Ovary (tissue), 3 donors: ENCODE measurements around the gene RANBP9.

Experiments
- CTCF ChIP-seq, 3 donors: fragments of 450-650 bp in 2 of 3; fragments of 200-600 bp in 1 of 3; IDR thresholded peaks; one replicate each; pipeline versions ENCODE4 v1.5.1 to v1.8.0; 2016 to 2022; ENCODE audit warnings: antibody characterized with exemption in 3 of 3, mild to moderate bottlenecking in 1 of 3
- POLR2A ChIP-seq: fragments of 450-650 bp; IDR thresholded peaks from one replicate; pipeline ENCODE4 v1.6.1; 2017; ENCODE audit warnings: antibody characterized with exemption, mild to moderate bottlenecking, moderate library complexity
- donor health status: DM: no; HTN: no; CAD: no.

GRCh38 chr6:13590574-13591153 is 121.0 kb downstream of the RANBP9 start:
- TF ChIP-seq CTCF (IDR thresholded peaks at IDR 0.05) = no peak
- no peak for TF ChIP-seq POLR2A
